DOHH2 (cell line): ENCODE results near the gene COLEC12.

Experiments used
- CTCF ChIP-seq: fragments of 200-600 bp; sonication (generic); IDR thresholded peaks from one replicate; pipeline ENCODE4 v1.5.1; 2014; ENCODE audit warnings: antibody characterized with exemption, mild to moderate bottlenecking, low read depth, low read length; ENCODE audit not compliant: poor library complexity, severe bottlenecking
- EZH2phosphoT487 ChIP-seq: fragments of 200-600 bp; sonication (generic); IDR thresholded peaks from 2 replicates; pipeline ENCODE4 v1.6.1; 2017; ENCODE audit warnings: borderline replicate concordance, mild to moderate bottlenecking, antibody characterized with exemption, low read length, moderate library complexity, mixed read lengths

DNA sequence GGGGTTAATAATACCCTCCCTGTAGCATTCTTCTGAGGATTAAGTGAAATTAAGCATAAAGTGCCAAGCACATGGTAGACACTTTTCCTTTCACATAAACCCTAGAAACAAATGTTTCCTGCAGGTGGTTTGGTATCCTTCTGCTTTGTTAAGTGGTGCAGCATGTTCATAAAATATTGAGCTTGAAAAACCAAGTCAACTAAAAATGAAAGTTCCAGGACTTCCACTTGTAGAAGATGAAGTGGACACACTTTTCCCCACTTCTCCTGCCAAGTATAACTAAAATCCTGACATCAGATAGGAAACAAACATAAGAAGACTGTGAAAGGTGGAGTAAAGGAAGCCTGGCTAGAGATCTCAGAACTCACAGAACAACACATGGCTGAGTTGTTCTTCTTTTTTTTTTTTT is 90.5 kb downstream of the COLEC12 start:
- TF ChIP-seq CTCF (no peak), EZH2phosphoT487 (no peak)
